Glutamatergic neuron (in vitro differentiated cells): ENCODE results near the gene FAM174C. TPM values are rescaled to one million over a fixed set of nuclear protein-coding genes. Genes with fewer than 3 reads are reported as not detected.
A peak's percentile ranks its signal among the peaks of the same experiment; 100 is the strongest.
"Not testable (repeated sequence)": the region's sequence is repeated elsewhere in the genome, so short reads cannot be mapped to it uniquely, and the experiment has no call there.

Source experiments
- DNase-seq: peaks from one replicate; pipeline ENCODE4 v3.0.0; 2022
- H3K27ac Mint-ChIP-seq: one replicate; pipeline ENCODE4 v1.8.0; 2020; ENCODE audit warnings: mild to moderate bottlenecking, mixed read lengths, inconsistent platforms; ENCODE audit not compliant: unreplicated experiment
- H3K27me3 Mint-ChIP-seq: one replicate; pipeline ENCODE4 v1.8.0; 2020; ENCODE audit warnings: mild to moderate bottlenecking, moderate library complexity, mixed read lengths, inconsistent platforms; ENCODE audit not compliant: unreplicated experiment
- H3K36me3 Mint-ChIP-seq: one replicate; pipeline ENCODE4 v1.8.0; 2020; ENCODE audit warnings: mild to moderate bottlenecking, mixed read lengths, inconsistent platforms; ENCODE audit not compliant: unreplicated experiment
- H3K4me1 Mint-ChIP-seq: one replicate; pipeline ENCODE4 v1.8.0; 2020; ENCODE audit warnings: mild to moderate bottlenecking, low read depth, mixed read lengths, inconsistent platforms; ENCODE audit not compliant: unreplicated experiment
- H3K4me3 Mint-ChIP-seq: one replicate; pipeline ENCODE4 v1.8.0; 2020; ENCODE audit warnings: mild to moderate bottlenecking, mixed read lengths, inconsistent platforms; ENCODE audit not compliant: unreplicated experiment
- H3K9me3 Mint-ChIP-seq: one replicate; pipeline ENCODE4 v1.8.0; 2020; ENCODE audit warnings: mild to moderate bottlenecking, moderate library complexity, mixed read lengths, inconsistent platforms; ENCODE audit not compliant: unreplicated experiment
- CTCF ChIP-seq: fragments of 200-600 bp; sonication (generic); IDR thresholded peaks from one replicate; pipeline ENCODE4 v1.5.0; 2021; ENCODE audit not compliant: partially characterized antibody, unreplicated experiment
- total RNA-seq: library from RNA; stranded (reverse); fragmentation: NEBNext Ultra II Directional; extraction: Animal tissue kit (Norgen Biotek cat#: 25700); gene quantifications from one replicate; pipeline ENCODE4 v1.2.1, GENCODE V29; 2021; ENCODE audit not compliant: unreplicated experiment

FAM174C gene
- total RNA-seq, 1 donor from 2014 or later, result 17.3 TPM

- no peaks in the 10 kb centered on the region for H3K36me3 Mint-ChIP-seq
- TF ChIP-seq CTCF, result no peak
- no peak overlapping the region for H3K27ac Mint-ChIP-seq
- no peak for DNase-seq
- peaks cover 6% of the 10 kb centered on the region for H3K27me3 Mint-ChIP-seq
- H3K4me3 Mint-ChIP-seq, result no peak overlapping the region
- peaks cover 3% of the 10 kb centered on the region for H3K9me3 Mint-ChIP-seq
- H3K4me1 Mint-ChIP-seq, result peaks cover 7% of the 10 kb centered on the region
Measured at GRCh38 chr19:1245494-1246264, 29.7 kb upstream of the FAM174C start.

GRCh38 chr19:1246265-1247087 lies 28.9 kb upstream of the FAM174C start:
- not testable (repeated sequence) for H3K4me3 Mint-ChIP-seq, H3K36me3 Mint-ChIP-seq, H3K27me3 Mint-ChIP-seq, H3K9me3 Mint-ChIP-seq, DNase-seq, H3K4me1 Mint-ChIP-seq
- H3K27ac Mint-ChIP-seq, result peak overlapping the region; percentile 59

GRCh38 chr19:1247748-1248138 lies 27.6 kb upstream of the FAM174C start:
- Mint-ChIP-seq H3K27me3 (peaks cover 2% of the 10 kb centered on the region), H3K9me3 (peaks cover 5% of the 10 kb centered on the region), H3K27ac (peak overlapping the region; percentile 38), H3K36me3 (no peaks in the 10 kb centered on the region), H3K4me3 (no peak overlapping the region), H3K4me1 (peaks cover 4% of the 10 kb centered on the region)
- no peak for DNase-seq
- no peak for TF ChIP-seq CTCF

- H3K27me3 Mint-ChIP-seq, result peaks cover 2% of the 10 kb centered on the region
- H3K36me3 Mint-ChIP-seq, result no peaks in the 10 kb centered on the region
- peak within 1 kb of the TSS; percentile 84 for H3K27ac Mint-ChIP-seq
- H3K4me3 Mint-ChIP-seq, result peak within 1 kb of the TSS; percentile 84
- H3K9me3 Mint-ChIP-seq, result peaks cover 5% of the 10 kb centered on the region
- no peak for TF ChIP-seq CTCF
- DNase-seq, result peak; percentile 82
- H3K4me1 Mint-ChIP-seq, result peaks cover 4% of the 10 kb centered on the region
Measured at GRCh38 chr19:1248139-1248785, 27.1 kb upstream of the FAM174C start, which contains the start of gene MIDN. MIDN (plus strand) TSS chr19:1248583; CDS start chr19:1250297, 1,714 bp downstream.

- peaks cover 7% of the 10 kb centered on the region for H3K9me3 Mint-ChIP-seq
- no peaks in the 10 kb centered on the region for H3K36me3 Mint-ChIP-seq
- H3K4me1 Mint-ChIP-seq, result peaks cover 4% of the 10 kb centered on the region
- H3K27me3 Mint-ChIP-seq, result peaks cover 2% of the 10 kb centered on the region
- TF ChIP-seq CTCF, result peak; percentile 76
- peak; percentile 88 for DNase-seq
- peak overlapping the region; percentile 84 for H3K27ac Mint-ChIP-seq
- peak overlapping the region; percentile 84 for H3K4me3 Mint-ChIP-seq
Measured at GRCh38 chr19:1248786-1249297, 26.5 kb upstream of the FAM174C start.
